B cell (primary cell): ENCODE results near the gene KCNQ2. TPM values are rescaled to one million over a fixed set of nuclear protein-coding genes. Genes with fewer than 3 reads are reported as not detected.

Experiments used
- ATAC-seq: fragments of 200-7000 bp; cut with Tn5 transposase; one replicate; pipeline ENCODE4 v1.10.0; 2021; ENCODE audit warnings: low read depth, mild to moderate bottlenecking, moderate number of reproducible peaks, moderate library complexity
- CTCF ChIA-PET: fragments of 350-600 bp; sonication (Branson Sonifier 250); formaldehyde crosslinking; loops from one replicate; lab custom pipeline; 2021; ENCODE audit warnings: antibody characterized with exemption, inconsistent platforms; lab: Charles Lee
- POLR2A ChIA-PET: fragments of 350-600 bp; sonication (Branson Sonifier 250); formaldehyde crosslinking; loops from one replicate; lab custom pipeline; 2021; ENCODE audit warnings: antibody characterized with exemption; lab: Charles Lee
- DNase-seq: peaks from one replicate; pipeline ENCODE4 v3.0.0; 2013
- H2AFZ ChIP-seq: 2 replicates; pipeline ENCODE4 v1.6.1; 2012; ENCODE audit warnings: mild to moderate bottlenecking, low read depth, low read length; ENCODE audit not compliant: insufficient read depth, poor library complexity, severe bottlenecking
- H3K27ac ChIP-seq, 2 donors: 1 replicate in 1 of 2; 2 replicates in 1 of 2; pipeline ENCODE4 v1.5.1; 2012 to 2013; ENCODE audit warnings: low read length in 2 of 2, mild to moderate bottlenecking in 2 of 2, moderate library complexity in 1 of 2
- H3K27me3 ChIP-seq, 4 experiments: fragments of 200-600 bp in 1 of 4; sonication (generic) in 1 of 4; replicated peaks in 1 of 4; 1 replicate in 2 of 4; 2 replicates in 2 of 4; pipeline versions ENCODE4 v1.6.1 to v1.7.0; 2013 to 2016; ENCODE audit warnings: low read length in 3 of 4, mild to moderate bottlenecking in 2 of 4, mixed read lengths in 1 of 4, moderate library complexity in 1 of 4; ENCODE audit not compliant: insufficient read depth in 4 of 4, control insufficient read depth in 3 of 4; ENCODE audit errors: control extremely low read depth in 1 of 4
- H3K36me3 ChIP-seq, 2 experiments: replicated peaks in 1 of 2; 1 replicate in 1 of 2; 2 replicates in 1 of 2; pipeline versions ENCODE4 v1.6.1 to v1.7.1; 2013; ENCODE audit warnings: low read length in 1 of 2; ENCODE audit not compliant: insufficient read depth in 2 of 2, control insufficient read depth in 1 of 2; ENCODE audit errors: control extremely low read depth in 1 of 2, extremely low read depth in 1 of 2
- H3K4me1 ChIP-seq, 2 donors: fragments of 200-600 bp in 1 of 2; sonication (generic) in 1 of 2; 1 replicate in 1 of 2; 2 replicates in 1 of 2; pipeline versions ENCODE4 v1.5.1 to v1.6.1; 2013 to 2017; ENCODE audit warnings: low read length in 2 of 2; ENCODE audit not compliant: control insufficient read depth in 2 of 2, insufficient read depth in 2 of 2
- H3K4me2 ChIP-seq: replicated peaks from 2 replicates; pipeline ENCODE3; 2012; ENCODE audit warnings: mild to moderate bottlenecking, low read depth, low read length; ENCODE audit not compliant: poor library complexity, severe bottlenecking
- H3K4me3 ChIP-seq, 5 experiments: fragments of 200-600 bp in 1 of 5; sonication (generic) in 1 of 5; 1 replicate in 3 of 5; 2 replicates in 2 of 5; pipeline versions ENCODE4 v1.5.1 to v1.7.0; 2011 to 2016; ENCODE audit warnings: low read length in 4 of 5, mild to moderate bottlenecking in 4 of 5, low read depth in 2 of 5, control low read depth in 1 of 5, moderate library complexity in 1 of 5; ENCODE audit not compliant: insufficient read depth in 1 of 5; ENCODE audit errors: control extremely low read depth in 1 of 5, extremely low read depth in 1 of 5
- H3K79me2 ChIP-seq: fragments of 200-600 bp; sonication (generic); one replicate; pipeline ENCODE4 v1.6.0; 2016; ENCODE audit warnings: low read length; ENCODE audit not compliant: control insufficient read depth, insufficient read depth
- H3K9ac ChIP-seq: fragments of 200-600 bp; sonication (generic); 2 replicates; pipeline ENCODE4 v1.6.1; 2017; ENCODE audit warnings: mild to moderate bottlenecking, low read length, moderate library complexity
- H3K9me3 ChIP-seq, 3 donors: one replicate each; pipeline versions ENCODE4 v1.6.1 to v1.7.1; 2013; ENCODE audit warnings: low read length in 2 of 3; ENCODE audit not compliant: control insufficient read depth in 2 of 3, insufficient read depth in 1 of 3; ENCODE audit errors: control extremely low read depth in 1 of 3
- H4K20me1 ChIP-seq: 2 replicates; pipeline ENCODE4 v1.6.0; 2012; ENCODE audit warnings: mild to moderate bottlenecking, low read length; ENCODE audit not compliant: insufficient read depth, control insufficient read depth, poor library complexity, severe bottlenecking
- H3K27ac Mint-ChIP-seq: one replicate; pipeline ENCODE4 v1.8.0; 2021; ENCODE audit warnings: mixed read lengths
- H3K27me3 Mint-ChIP-seq: one replicate; pipeline ENCODE4 v1.8.0; 2021; ENCODE audit warnings: mixed read lengths
- H3K4me1 Mint-ChIP-seq: one replicate; pipeline ENCODE4 v1.8.0; 2021; ENCODE audit warnings: mixed read lengths
- H3K4me3 Mint-ChIP-seq: one replicate; pipeline ENCODE4 v1.8.0; 2021; ENCODE audit warnings: mixed read lengths
- H3K9me3 Mint-ChIP-seq: one replicate; pipeline ENCODE4 v1.8.0; 2022; ENCODE audit warnings: mixed read lengths; ENCODE audit not compliant: insufficient read depth
- EZH2 ChIP-seq: IDR thresholded peaks from 2 replicates; pipeline ENCODE4 v1.6.1; 2012; ENCODE audit warnings: borderline replicate concordance, low read depth, mild to moderate bottlenecking, moderate library complexity, low read length; ENCODE audit not compliant: insufficient read depth, poor library complexity, severe bottlenecking
- WGBS: methylation state at CpG from one replicate; pipeline ENCODE4 v1.1.5; 2013; ENCODE audit warnings: missing lambda C conversion rate; ENCODE audit not compliant: insufficient coverage; 5-methylcytosine and 5-hydroxymethylcytosine counted together
- intact Hi-C: fragments of 100-400 bp; cut with micrococcal nuclease; formaldehyde crosslinking; loops from one replicate; pipeline ENCODE4 v1.10.0; 2022
- polyA plus RNA-seq: library from polyadenylated mRNA; depleted of rRNA; stranded (reverse); fragments of >200 nt; gene quantifications from 2 replicates; pipeline ENCODE4 v1.2.3, GENCODE V29; 2012
- total RNA-seq, 2 donors: library from RNA; stranded (reverse); fragments of 120-200 nt in 1 of 2; gene quantifications; 1 replicate in 1 of 2; 2 replicates in 1 of 2; pipeline versions ENCODE4 v1.2.3 to v1.2.4, GENCODE V29; 2013 to 2022
- TF ChIP-seq, protein P1 (sequence below): fragments of 200-600 bp; IDR thresholded peaks from one replicate; pipeline ENCODE4 v1.8.0; 2022; ENCODE audit warnings: antibody characterized with exemption, mild to moderate bottlenecking

The KCNQ2 gene
- total and polyA plus RNA-seq, 2 donors (not counting 1 experiment from before 2014, with no cell fraction given), result 0.12 TPM; not detected in 1

DNA sequence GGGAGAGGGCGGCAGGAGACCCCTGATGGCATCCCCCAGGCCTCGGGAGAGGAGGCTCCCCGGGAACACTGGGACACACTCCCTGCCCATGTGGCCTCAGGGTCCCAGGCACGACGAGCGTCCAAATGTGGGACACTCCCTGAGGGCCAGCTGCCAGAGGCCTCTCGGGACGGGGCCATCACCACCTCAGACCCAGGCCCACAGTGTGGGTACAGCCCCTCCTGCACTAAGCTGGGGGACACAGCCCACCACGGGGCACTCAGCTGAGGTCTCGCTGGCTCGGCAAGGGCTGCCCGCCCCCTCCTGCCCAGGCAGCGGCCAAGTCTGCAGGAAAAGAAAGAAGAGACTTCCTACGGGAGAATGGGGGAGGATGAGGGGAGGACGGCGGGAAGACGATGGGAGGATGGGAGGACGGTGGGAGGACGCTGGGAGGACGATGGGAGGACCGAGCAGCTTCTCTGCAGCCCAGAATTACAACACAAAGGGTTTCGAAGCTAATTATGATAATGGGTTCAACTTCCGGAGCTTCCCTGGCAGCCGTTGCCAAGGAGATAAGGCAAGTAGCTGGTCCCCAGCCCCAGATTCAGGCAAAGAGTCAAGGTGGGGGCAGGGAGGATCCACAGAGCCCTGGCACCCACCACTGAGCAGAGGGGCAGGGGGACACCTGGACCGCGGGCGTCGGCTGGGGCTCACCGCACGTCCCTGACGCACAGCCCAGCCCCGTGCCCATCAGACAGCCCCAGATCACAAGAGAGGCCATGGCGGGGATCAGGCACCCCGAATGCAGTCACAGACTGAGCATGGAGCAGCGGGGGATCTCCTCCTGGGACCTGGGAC is 17.5 kb downstream of the KCNQ2 start:
- 70% methylated on average over 33 of the region's 35 CpGs for WGBS
- intact Hi-C loops, result no loop called here
- ATAC-seq (no peak), DNase-seq (no peak)
- Histone ChIP-seq H3K4me3 (no peak overlapping the region), H3K36me3 (no peaks in the 10 kb centered on the region), H3K9me3 (peaks cover 0 to 6% (median 0%) of the 10 kb centered on the region in 3 donors), H3K27me3 (peaks cover 0 to 19% (median 6%) of the 10 kb centered on the region in 4 experiments), H3K9ac (no peak overlapping the region), H4K20me1 (no peaks in the 10 kb centered on the region), H3K79me2 (no peaks in the 10 kb centered on the region), H3K27ac (no peak overlapping the region), H3K4me1 (peaks cover 7 to 16% of the 10 kb centered on the region in 2 donors), H3K4me2 (no peak overlapping the region), H2AFZ (no peak overlapping the region)
- no peak overlapping the region for H3K4me3 Mint-ChIP-seq
- H3K27ac Mint-ChIP-seq, result no peak overlapping the region
- no peak for TF ChIP-seq EZH2
- TF ChIP-seq, protein P1, sequence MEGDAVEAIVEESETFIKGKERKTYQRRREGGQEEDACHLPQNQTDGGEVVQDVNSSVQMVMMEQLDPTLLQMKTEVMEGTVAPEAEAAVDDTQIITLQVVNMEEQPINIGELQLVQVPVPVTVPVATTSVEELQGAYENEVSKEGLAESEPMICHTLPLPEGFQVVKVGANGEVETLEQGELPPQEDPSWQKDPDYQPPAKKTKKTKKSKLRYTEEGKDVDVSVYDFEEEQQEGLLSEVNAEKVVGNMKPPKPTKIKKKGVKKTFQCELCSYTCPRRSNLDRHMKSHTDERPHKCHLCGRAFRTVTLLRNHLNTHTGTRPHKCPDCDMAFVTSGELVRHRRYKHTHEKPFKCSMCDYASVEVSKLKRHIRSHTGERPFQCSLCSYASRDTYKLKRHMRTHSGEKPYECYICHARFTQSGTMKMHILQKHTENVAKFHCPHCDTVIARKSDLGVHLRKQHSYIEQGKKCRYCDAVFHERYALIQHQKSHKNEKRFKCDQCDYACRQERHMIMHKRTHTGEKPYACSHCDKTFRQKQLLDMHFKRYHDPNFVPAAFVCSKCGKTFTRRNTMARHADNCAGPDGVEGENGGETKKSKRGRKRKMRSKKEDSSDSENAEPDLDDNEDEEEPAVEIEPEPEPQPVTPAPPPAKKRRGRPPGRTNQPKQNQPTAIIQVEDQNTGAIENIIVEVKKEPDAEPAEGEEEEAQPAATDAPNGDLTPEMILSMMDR, result no peak
- POLR2A ChIA-PET, result no interaction called here
- H3K9me3 Mint-ChIP-seq, result no peaks in the 10 kb centered on the region
- H3K4me1 Mint-ChIP-seq, result peaks cover 11% of the 10 kb centered on the region
- CTCF ChIA-PET, result interaction anchor here (0.5 kb wide), 1 partner anchor 53 kb away, joined by 3 read pairs; no protein-coding TSS in a partner anchor
- peaks cover 12% of the 10 kb centered on the region for H3K27me3 Mint-ChIP-seq
